Measurements from ENCODE around the gene OR9G1. TPM values are rescaled to one million over a fixed set of nuclear protein-coding genes. Genes with fewer than 3 reads are reported as not detected.
"Not testable (repeated sequence)": the region's sequence is repeated elsewhere in the genome, so short reads cannot be mapped to it uniquely, and the experiment has no call there.

The OR9G1 gene
- total RNA-seq (not detected), polyA plus RNA-seq (not detected)

- ChIA-PET POLR2A (no interaction called here), CTCF (no interaction called here)
- no peak within 1 kb of the TSS for H3K4me3 ChIP-seq (ENCODE audit: low read length)
- no peaks in the 10 kb centered on the region for H3K27me3 ChIP-seq (ENCODE audit: insufficient read depth, low read length, poor library complexity, severe bottlenecking)
- H3K27ac ChIP-seq (ENCODE audit: low read depth, low read length): no peak within 1 kb of the TSS
- H3K27me3 Mint-ChIP-seq: no peaks in the 10 kb centered on the region
- peaks cover 5 to 22% (median 7%) of the 10 kb centered on the region in 5 donors for H3K9me3 Mint-ChIP-seq
- H3K4me1 ChIP-seq (ENCODE audit: insufficient read depth, low read length): no peaks in the 10 kb centered on the region
- H3K9me3 ChIP-seq (ENCODE audit: low read length): no peaks in the 10 kb centered on the region
- H3K4me3 Mint-ChIP-seq: no peak within 1 kb of the TSS
- H3K4me1 Mint-ChIP-seq: no peaks in the 10 kb centered on the region
- DNase-seq: no peak
- no peaks in the 10 kb centered on the region for H3K36me3 Mint-ChIP-seq
- no peak within 1 kb of the TSS for H3K27ac Mint-ChIP-seq
- no peaks in the 10 kb centered on the region for H3K36me3 ChIP-seq (ENCODE audit: insufficient read depth, low read length)
These were observed at the start of gene OR9G1 for GRCh38 chr11:56698795-56699194. Gene OR9G1 (plus strand): TSS chr11:56699095. CDS start chr11:56700388, 1,293 bp downstream.

GRCh38 chr11:56659755-56660154, 39.1 kb upstream of the OR9G1 start:
- Histone ChIP-seq H3K9me3 (ENCODE audit: low read length) (no peaks in the 10 kb centered on the region), H3K27me3 (ENCODE audit: insufficient read depth, low read length, poor library complexity, severe bottlenecking) (no peaks in the 10 kb centered on the region), H3K4me1 (ENCODE audit: insufficient read depth, low read length) (no peaks in the 10 kb centered on the region), H3K27ac (ENCODE audit: low read depth, low read length) (no peak overlapping the region), H3K4me3 (ENCODE audit: low read length) (no peak overlapping the region), H3K36me3 (ENCODE audit: insufficient read depth, low read length) (no peaks in the 10 kb centered on the region)
- no peaks in the 10 kb centered on the region for H3K27me3 Mint-ChIP-seq
- DNase-seq: no peak
- peaks cover 0 to 31% (median 15%) of the 10 kb centered on the region in 5 donors for H3K9me3 Mint-ChIP-seq
- no peaks in the 10 kb centered on the region for H3K36me3 Mint-ChIP-seq
- H3K4me3 Mint-ChIP-seq: no peak overlapping the region
- ChIA-PET POLR2A (no interaction called here), CTCF (no interaction called here)
- H3K4me1 Mint-ChIP-seq: no peaks in the 10 kb centered on the region
- H3K27ac Mint-ChIP-seq: no peak overlapping the region

GRCh38 chr11:56663386-56663785, 35.5 kb upstream of the OR9G1 start, which contains the start of gene OR5AR1:
Gene OR5AR1 (plus strand): TSS chr11:56663686. CDS start chr11:56663686, 0 bp downstream.
- no peaks in the 10 kb centered on the region for H3K4me1 Mint-ChIP-seq
- no peaks in the 10 kb centered on the region for H3K27me3 Mint-ChIP-seq
- H3K36me3 Mint-ChIP-seq: no peaks in the 10 kb centered on the region
- Histone ChIP-seq H3K27ac (ENCODE audit: low read depth, low read length) (no peak within 1 kb of the TSS), H3K4me3 (ENCODE audit: low read length) (no peak within 1 kb of the TSS), H3K36me3 (ENCODE audit: insufficient read depth, low read length) (no peaks in the 10 kb centered on the region), H3K27me3 (ENCODE audit: insufficient read depth, low read length, poor library complexity, severe bottlenecking) (no peaks in the 10 kb centered on the region), H3K9me3 (ENCODE audit: low read length) (no peaks in the 10 kb centered on the region), H3K4me1 (ENCODE audit: insufficient read depth, low read length) (no peaks in the 10 kb centered on the region)
- ChIA-PET CTCF (no interaction called here), POLR2A (no interaction called here)
- no peak within 1 kb of the TSS for H3K27ac Mint-ChIP-seq
- peaks cover 0 to 31% (median 12%) of the 10 kb centered on the region in 5 donors for H3K9me3 Mint-ChIP-seq
- no peak for DNase-seq
- H3K4me3 Mint-ChIP-seq: no peak within 1 kb of the TSS

GRCh38 chr11:56670984-56671383, 27.9 kb upstream of the OR9G1 start:
- POLR2A ChIA-PET: no interaction called here
- Histone ChIP-seq H3K9me3 (ENCODE audit: low read length) (no peaks in the 10 kb centered on the region), H3K27ac (ENCODE audit: low read depth, low read length) (no peak overlapping the region), H3K4me3 (ENCODE audit: low read length) (no peak overlapping the region), H3K27me3 (ENCODE audit: insufficient read depth, low read length, poor library complexity, severe bottlenecking) (no peaks in the 10 kb centered on the region), H3K36me3 (ENCODE audit: insufficient read depth, low read length) (no peaks in the 10 kb centered on the region), H3K4me1 (ENCODE audit: insufficient read depth, low read length) (no peaks in the 10 kb centered on the region)
- no peak for DNase-seq
- Mint-ChIP-seq H3K4me3 (no peak overlapping the region), H3K27me3 (no peaks in the 10 kb centered on the region), H3K9me3 (peaks cover 2 to 11% (median 4%) of the 10 kb centered on the region in 5 donors), H3K4me1 (no peaks in the 10 kb centered on the region), H3K36me3 (no peaks in the 10 kb centered on the region), H3K27ac (no peak overlapping the region)
- CTCF ChIA-PET: no interaction called here

- CTCF ChIA-PET: no interaction called here
- Mint-ChIP-seq H3K27ac (no peak overlapping the region), H3K4me1 (no peaks in the 10 kb centered on the region), H3K4me3 (no peak overlapping the region), H3K9me3 (peaks cover 5 to 14% (median 6%) of the 10 kb centered on the region in 5 donors), H3K27me3 (no peaks in the 10 kb centered on the region), H3K36me3 (no peaks in the 10 kb centered on the region)
- H3K4me3 ChIP-seq (ENCODE audit: low read length): no peak overlapping the region
- no peaks in the 10 kb centered on the region for H3K36me3 ChIP-seq (ENCODE audit: insufficient read depth, low read length)
- DNase-seq: no peak
- H3K27ac ChIP-seq (ENCODE audit: low read depth, low read length): no peak overlapping the region
- no peaks in the 10 kb centered on the region for H3K27me3 ChIP-seq (ENCODE audit: insufficient read depth, low read length, poor library complexity, severe bottlenecking)
- H3K4me1 ChIP-seq (ENCODE audit: insufficient read depth, low read length): no peaks in the 10 kb centered on the region
- no peaks in the 10 kb centered on the region for H3K9me3 ChIP-seq (ENCODE audit: low read length)
- POLR2A ChIA-PET: no interaction called here
These were observed 10.3 kb upstream of the OR9G1 start for GRCh38 chr11:56688554-56689100.

- H3K4me1 Mint-ChIP-seq; H3K4me1 ChIP-seq (ENCODE audit: insufficient read depth, low read length); H3K27me3 Mint-ChIP-seq; DNase-seq; H3K4me3 ChIP-seq (ENCODE audit: low read length); H3K27ac ChIP-seq (ENCODE audit: low read depth, low read length); POLR2A ChIA-PET; H3K27me3 ChIP-seq (ENCODE audit: insufficient read depth, low read length, poor library complexity, severe bottlenecking); H3K9me3 ChIP-seq (ENCODE audit: low read length); H3K27ac Mint-ChIP-seq; H3K36me3 Mint-ChIP-seq; H3K4me3 Mint-ChIP-seq; CTCF ChIA-PET; H3K36me3 ChIP-seq (ENCODE audit: insufficient read depth, low read length): not testable (repeated sequence)
- H3K9me3 Mint-ChIP-seq: peaks cover 2 to 15% (median 6%) of the 10 kb centered on the region in 5 donors
These were observed 7.7 kb upstream of the OR9G1 start for GRCh38 chr11:56691179-56691578.

GRCh38 chr11:56693428-56693827, 5.5 kb upstream of the OR9G1 start:
- CTCF ChIA-PET: no interaction called here
- H3K4me3 Mint-ChIP-seq: no peak overlapping the region
- Histone ChIP-seq H3K27me3 (ENCODE audit: insufficient read depth, low read length, poor library complexity, severe bottlenecking) (no peaks in the 10 kb centered on the region), H3K36me3 (ENCODE audit: insufficient read depth, low read length) (no peaks in the 10 kb centered on the region), H3K4me3 (ENCODE audit: low read length) (no peak overlapping the region), H3K27ac (ENCODE audit: low read depth, low read length) (no peak overlapping the region), H3K9me3 (ENCODE audit: low read length) (no peaks in the 10 kb centered on the region), H3K4me1 (ENCODE audit: insufficient read depth, low read length) (no peaks in the 10 kb centered on the region)
- H3K27ac Mint-ChIP-seq: no peak overlapping the region
- POLR2A ChIA-PET: no interaction called here
- H3K27me3 Mint-ChIP-seq: no peaks in the 10 kb centered on the region
- DNase-seq: no peak
- H3K9me3 Mint-ChIP-seq: peaks cover 2 to 15% (median 5%) of the 10 kb centered on the region in 5 donors
- no peaks in the 10 kb centered on the region for H3K4me1 Mint-ChIP-seq
- H3K36me3 Mint-ChIP-seq: no peaks in the 10 kb centered on the region

GRCh38 chr11:56700242-56700913, 1.5 kb downstream of the OR9G1 start:
- Mint-ChIP-seq H3K4me1 (no peaks in the 10 kb centered on the region), H3K9me3 (peaks cover 5 to 19% (median 6%) of the 10 kb centered on the region in 5 donors), H3K4me3 (no peak overlapping the region), H3K27ac (no peak overlapping the region), H3K36me3 (no peaks in the 10 kb centered on the region), H3K27me3 (no peaks in the 10 kb centered on the region)
- DNase-seq: no peak
- CTCF ChIA-PET: no interaction called here
- no peaks in the 10 kb centered on the region for H3K27me3 ChIP-seq (ENCODE audit: insufficient read depth, low read length, poor library complexity, severe bottlenecking)
- no peaks in the 10 kb centered on the region for H3K4me1 ChIP-seq (ENCODE audit: insufficient read depth, low read length)
- no peak overlapping the region for H3K27ac ChIP-seq (ENCODE audit: low read depth, low read length)
- H3K9me3 ChIP-seq (ENCODE audit: low read length): no peaks in the 10 kb centered on the region
- no peak overlapping the region for H3K4me3 ChIP-seq (ENCODE audit: low read length)
- POLR2A ChIA-PET: no interaction called here
- H3K36me3 ChIP-seq (ENCODE audit: insufficient read depth, low read length): no peaks in the 10 kb centered on the region

Measured in CD8-positive, alpha-beta memory T cell (primary cell).